Measurements from ENCODE around the gene MAEA.

MAEA gene

GRCh38 chr4:1338752-1339414 is 49.2 kb downstream of the MAEA start:
- no peak for DNase-seq

GRCh38 chr4:1339489-1339888 is 49.8 kb downstream of the MAEA start:
- no peak for DNase-seq

GRCh38 chr4:1340181-1340747 is 50.6 kb downstream of the MAEA start:
- DNase-seq: no peak

GRCh38 chr4:1340861-1341260 is 51.2 kb downstream of the MAEA start:
- no peak for DNase-seq

- DNase-seq: no peak
These were observed 52.3 kb downstream of the MAEA start for GRCh38 chr4:1342003-1342402.

- DNase-seq: no peak
These were observed 55.0 kb downstream of the MAEA start for GRCh38 chr4:1344696-1345095.

- DNase-seq: no peak
These were observed 56.5 kb downstream of the MAEA start for GRCh38 chr4:1345903-1346780.

- peak; percentile 93 for DNase-seq
These were observed 57.2 kb downstream of the MAEA start, which contains the start of gene UVSSA for GRCh38 chr4:1346781-1347409. Gene UVSSA (plus strand): TSS chr4:1347208. CDS start chr4:1348092, 884 bp downstream.

GRCh38 chr4:1347410-1347864 is 57.7 kb downstream of the MAEA start:
- no peak for DNase-seq

GRCh38 chr4:1348014-1348513 is 58.4 kb downstream of the MAEA start:
- DNase-seq: no peak

- DNase-seq: no peak
These were observed 59.1 kb downstream of the MAEA start for GRCh38 chr4:1348746-1349145.

- no peak for DNase-seq
These were observed 59.9 kb downstream of the MAEA start for GRCh38 chr4:1349359-1350168.

GRCh38 chr4:1350169-1350520 is 60.5 kb downstream of the MAEA start:
- no peak for DNase-seq

GRCh38 chr4:1351854-1352566 is 62.3 kb downstream of the MAEA start:
- peak; percentile 17 for DNase-seq

GRCh38 chr4:1352567-1352900 is 62.8 kb downstream of the MAEA start:
- DNase-seq: no peak

GRCh38 chr4:1353186-1354055 is 63.7 kb downstream of the MAEA start:
- DNase-seq: no peak

GRCh38 chr4:1354136-1354982 is 64.7 kb downstream of the MAEA start:
- DNase-seq: no peak

GRCh38 chr4:1354983-1355275 is 65.2 kb downstream of the MAEA start:
- DNase-seq: no peak

GRCh38 chr4:1355378-1355777 is 65.7 kb downstream of the MAEA start:
- no peak for DNase-seq
